Measurements from ENCODE around the gene RPS6KL1. TPM values are rescaled to one million over a fixed set of nuclear protein-coding genes. Genes with fewer than 3 reads are reported as not detected.
"Not testable (repeated sequence)": the region's sequence is repeated elsewhere in the genome, so short reads cannot be mapped to it uniquely, and the experiment has no call there.

The RPS6KL1 gene
- total RNA-seq, 1 experiment from 2014 or later = 18.8 TPM

DNA sequence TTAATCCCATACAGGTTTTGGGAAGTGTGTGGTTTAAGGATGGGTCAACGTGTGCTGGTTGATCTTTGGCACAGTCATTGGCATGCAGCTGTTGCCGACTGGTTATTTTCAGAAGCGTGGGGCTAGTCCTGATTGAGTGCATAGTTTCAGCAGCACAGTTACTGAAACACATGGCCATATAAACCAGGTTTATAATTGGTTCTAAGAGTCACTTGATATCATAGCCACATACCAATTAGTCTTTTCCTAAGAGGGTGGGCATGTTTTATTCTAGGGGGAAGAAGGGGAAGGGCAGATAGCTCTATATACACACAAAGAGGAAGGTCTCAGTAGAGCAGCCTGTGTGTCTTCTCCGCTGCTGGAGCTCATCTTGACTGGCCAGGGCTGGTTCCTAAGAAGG lies 11.0 kb upstream of the RPS6KL1 start:
- Histone ChIP-seq H2AK5ac (ENCODE audit: insufficient read length, low read length) (no peak overlapping the region), H3K79me1 (ENCODE audit: insufficient read depth, low read depth, low read length, poor library complexity, severe bottlenecking) (no peaks in the 10 kb centered on the region), H2BK15ac (ENCODE audit: low read depth, low read length) (no peak overlapping the region), H3K9ac (ENCODE audit: extremely low read depth, insufficient read length, low read length) (no peak overlapping the region), H3K27me3 (ENCODE audit: insufficient read depth, low read length) (no peaks in the 10 kb centered on the region), H3K79me2 (ENCODE audit: insufficient read depth, low read length) (no peaks in the 10 kb centered on the region), H3K14ac (ENCODE audit: insufficient read depth, low read length) (no peak overlapping the region), H3T11ph (ENCODE audit: low read length) (no peak overlapping the region), H2BK120ac (ENCODE audit: low read depth, low read length, poor library complexity, severe bottlenecking) (no peak overlapping the region), H3K9me3 (ENCODE audit: control insufficient read depth, low read depth, low read length) (no peaks in the 10 kb centered on the region), H2BK5ac (ENCODE audit: insufficient read length, low read length) (no peak overlapping the region), H3K4me2 (ENCODE audit: insufficient read depth, insufficient read length, low read length) (no peak overlapping the region), H4K8ac (replicated peaks; ENCODE audit: insufficient read length, low read depth, low read length) (no peak overlapping the region), H3K4me1 (ENCODE audit: insufficient read depth, low read length) (no peaks in the 10 kb centered on the region), H2AFZ (ENCODE audit: low read length) (no peak overlapping the region), H3K18ac (ENCODE audit: insufficient read length, low read depth, low read length) (no peak overlapping the region), H4K5ac (ENCODE audit: insufficient read length, low read depth, low read length) (no peak overlapping the region), H3K4ac (ENCODE audit: low read depth, low read length) (no peak overlapping the region), H3K27ac (ENCODE audit: insufficient read length, low read depth, low read length) (no peak overlapping the region), H4K91ac (ENCODE audit: insufficient read length, low read depth, low read length) (no peak overlapping the region), H3K23me2 (ENCODE audit: insufficient read length, low read depth, low read length, poor library complexity, severe bottlenecking) (peaks cover 2% of the 10 kb centered on the region), H3K23ac (ENCODE audit: insufficient read length, low read depth, low read length) (no peak overlapping the region), H4K20me1 (ENCODE audit: control insufficient read depth, insufficient read depth, insufficient read length) (no peaks in the 10 kb centered on the region), H3K56ac (ENCODE audit: insufficient read length, low read depth, low read length) (no peak overlapping the region), H2BK20ac (ENCODE audit: low read depth, low read length, poor library complexity, severe bottlenecking) (no peak overlapping the region), H2BK12ac (ENCODE audit: insufficient read length, low read depth, low read length) (no peak overlapping the region)
- peaks cover 2% of the 10 kb centered on the region; the same call in 1 of the 2 replicates for H3K27me3 Mint-ChIP-seq (ENCODE audit: low read depth)
- TF ChIP-seq, protein P1, sequence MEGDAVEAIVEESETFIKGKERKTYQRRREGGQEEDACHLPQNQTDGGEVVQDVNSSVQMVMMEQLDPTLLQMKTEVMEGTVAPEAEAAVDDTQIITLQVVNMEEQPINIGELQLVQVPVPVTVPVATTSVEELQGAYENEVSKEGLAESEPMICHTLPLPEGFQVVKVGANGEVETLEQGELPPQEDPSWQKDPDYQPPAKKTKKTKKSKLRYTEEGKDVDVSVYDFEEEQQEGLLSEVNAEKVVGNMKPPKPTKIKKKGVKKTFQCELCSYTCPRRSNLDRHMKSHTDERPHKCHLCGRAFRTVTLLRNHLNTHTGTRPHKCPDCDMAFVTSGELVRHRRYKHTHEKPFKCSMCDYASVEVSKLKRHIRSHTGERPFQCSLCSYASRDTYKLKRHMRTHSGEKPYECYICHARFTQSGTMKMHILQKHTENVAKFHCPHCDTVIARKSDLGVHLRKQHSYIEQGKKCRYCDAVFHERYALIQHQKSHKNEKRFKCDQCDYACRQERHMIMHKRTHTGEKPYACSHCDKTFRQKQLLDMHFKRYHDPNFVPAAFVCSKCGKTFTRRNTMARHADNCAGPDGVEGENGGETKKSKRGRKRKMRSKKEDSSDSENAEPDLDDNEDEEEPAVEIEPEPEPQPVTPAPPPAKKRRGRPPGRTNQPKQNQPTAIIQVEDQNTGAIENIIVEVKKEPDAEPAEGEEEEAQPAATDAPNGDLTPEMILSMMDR (conservative IDR thresholded peaks at IDR 0.05) = no peak
- H3K36me3 Mint-ChIP-seq (ENCODE audit: insufficient read depth in 1 of 3, low read depth in 3 of 3) = no peaks in the 10 kb centered on the region
- no CpG with 5 or more reads among the region's 4 CpGs for WGBS (ENCODE audit: extremely low coverage, insufficient read length, low lambda C conversion rate)
- no peak overlapping the region for H3K4me3 Mint-ChIP-seq
- no peak overlapping the region for H3K27ac Mint-ChIP-seq
- H3K9me3 Mint-ChIP-seq = no peaks in the 10 kb centered on the region
- no peak for DNase-seq
- H3K4me1 Mint-ChIP-seq = 0 out of 4 replicates have a peak, but pooled peaks cover 0 to 2% of the 10 kb centered on the region in 2 experiments

DNA sequence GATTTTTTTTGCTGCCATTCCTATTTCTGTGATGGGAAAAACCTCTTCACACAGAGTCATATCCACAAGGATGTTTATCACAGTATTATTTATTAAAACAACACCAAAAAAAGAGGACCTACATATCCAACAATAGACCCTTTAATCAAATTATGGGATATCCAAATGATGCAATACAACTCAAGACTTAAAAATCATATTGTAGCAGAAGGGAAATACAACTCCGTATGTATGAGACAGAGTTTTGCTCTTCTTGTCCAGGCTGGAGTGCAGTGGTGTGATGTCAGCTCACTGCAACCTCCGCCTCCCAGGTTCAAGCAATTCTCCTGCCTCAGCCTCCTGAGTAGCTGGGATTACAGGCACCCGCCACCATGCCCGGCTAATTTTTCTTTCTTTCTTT lies 9.9 kb upstream of the RPS6KL1 start:
- not testable (repeated sequence) for H3K4me3 Mint-ChIP-seq; H4K5ac ChIP-seq (ENCODE audit: insufficient read length, low read depth, low read length); H2BK120ac ChIP-seq (ENCODE audit: low read depth, low read length, poor library complexity, severe bottlenecking); H3K9ac ChIP-seq (ENCODE audit: extremely low read depth, insufficient read length, low read length); DNase-seq; H3K14ac ChIP-seq (ENCODE audit: insufficient read depth, low read length); H4K8ac ChIP-seq (replicated peaks; ENCODE audit: insufficient read length, low read depth, low read length); H2BK20ac ChIP-seq (ENCODE audit: low read depth, low read length, poor library complexity, severe bottlenecking); H3K27me3 Mint-ChIP-seq (ENCODE audit: low read depth); H2BK5ac ChIP-seq (ENCODE audit: insufficient read length, low read length); H3K4ac ChIP-seq (ENCODE audit: low read depth, low read length); H2AFZ ChIP-seq (ENCODE audit: low read length); H3K4me1 Mint-ChIP-seq; H3K18ac ChIP-seq (ENCODE audit: insufficient read length, low read depth, low read length); H2BK12ac ChIP-seq (ENCODE audit: insufficient read length, low read depth, low read length); H3K4me2 ChIP-seq (ENCODE audit: insufficient read depth, insufficient read length, low read length); H2BK15ac ChIP-seq (ENCODE audit: low read depth, low read length); H3K23me2 ChIP-seq (ENCODE audit: insufficient read length, low read depth, low read length, poor library complexity, severe bottlenecking); H4K20me1 ChIP-seq (ENCODE audit: control insufficient read depth, insufficient read depth, insufficient read length); H3K79me1 ChIP-seq (ENCODE audit: insufficient read depth, low read depth, low read length, poor library complexity, severe bottlenecking); H3K27ac Mint-ChIP-seq; H3K79me2 ChIP-seq (ENCODE audit: insufficient read depth, low read length); H2AK5ac ChIP-seq (ENCODE audit: insufficient read length, low read length); H3K4me1 ChIP-seq (ENCODE audit: insufficient read depth, low read length); H4K91ac ChIP-seq (ENCODE audit: insufficient read length, low read depth, low read length); H3K9me3 ChIP-seq (ENCODE audit: control insufficient read depth, low read depth, low read length); H3T11ph ChIP-seq (ENCODE audit: low read length); H3K27me3 ChIP-seq (ENCODE audit: insufficient read depth, low read length); H3K27ac ChIP-seq (ENCODE audit: insufficient read length, low read depth, low read length); H3K23ac ChIP-seq (ENCODE audit: insufficient read length, low read depth, low read length); H3K36me3 Mint-ChIP-seq (ENCODE audit: insufficient read depth in 1 of 3, low read depth in 3 of 3); H3K56ac ChIP-seq (ENCODE audit: insufficient read length, low read depth, low read length); H3K9me3 Mint-ChIP-seq
- WGBS (ENCODE audit: extremely low coverage, insufficient read length, low lambda C conversion rate) = no CpG with 5 or more reads among the region's 4 CpGs
